ENCODE results near the gene EVC. TPM values are rescaled to one million over a fixed set of nuclear protein-coding genes. Genes with fewer than 3 reads are reported as not detected.

The EVC gene
- total and polyA plus RNA-seq, 2 of the 8 experiments (the other 6 are each of a cell fraction or from before 2014, with no cell fraction given), result 2.6 to 9.8 TPM

GRCh38 chr4:5715357-5715756 is 4.4 kb downstream of the EVC start:
- peaks cover 4 to 7% of the 10 kb centered on the region in 2 experiments for H4K20me1 ChIP-seq (replicated peaks in 1 of 2; ENCODE audit: control insufficient read depth in 1 of 2, insufficient read depth in 2 of 2, low read length in 2 of 2)
- FAIRE-seq (no peak), DNase-seq (ENCODE audit: low read depth in 1 of 2, low spot score in 2 of 2) (no peak)
- H3K36me3 ChIP-seq (ENCODE audit: control insufficient read depth in 2 of 4, insufficient read depth in 4 of 4, low read length in 3 of 4), result peaks cover 0 to 7% (median under 1%) of the 10 kb centered on the region in 4 experiments; a peak in 1 of 8 replicates
- H3K9me3 ChIP-seq (ENCODE audit: insufficient read depth in 2 of 2, low read depth in 1 of 2, low read length in 1 of 2), result peaks cover 3 to 6% of the 10 kb centered on the region in 2 experiments; a peak in 2 of 4 replicates
- no peak overlapping the region for H2AFZ ChIP-seq (ENCODE audit: low read length)
- H3K4me3 ChIP-seq (ENCODE audit: extremely low read depth in 1 of 4, insufficient read depth in 2 of 4, low read depth in 3 of 4, low read length in 4 of 4), result no peak overlapping the region
- no peaks in the 10 kb centered on the region for H3K79me1 ChIP-seq (ENCODE audit: low read depth, low read length)
- no peak overlapping the region for H4K8ac ChIP-seq (ENCODE audit: extremely low read depth, insufficient read depth, low read length)
- ChIA-PET POLR2A (ENCODE audit: partially characterized antibody) (no interaction called here), CTCF (ENCODE audit: partially characterized antibody) (interaction anchor here (1.2 to 2.3 kb wide), 4 partner anchors 22 to 316 kb away, joined by 3 to 9 read pairs (median 4); no protein-coding TSS in a partner anchor)
- H4K91ac ChIP-seq (replicated peaks; ENCODE audit: insufficient read length, low read length), result no peak overlapping the region
- peaks cover 10% of the 10 kb centered on the region; the same call in 1 of the 2 replicates for H3K23me2 ChIP-seq (ENCODE audit: low read depth, low read length)
- 0% methylated on average over 1 of the region's 2 CpGs; no CpG with 5 or more reads in 1 of the 2 experiments for WGBS, 2 experiments (ENCODE audit: extremely low coverage in 1 of 2, insufficient coverage in 1 of 2, insufficient read length in 1 of 2, insufficient replicate concordance in 2 of 2, low coverage in 1 of 2, low lambda C conversion rate in 2 of 2, missing lambda C conversion rate in 1 of 2)
- H3K4me2 ChIP-seq (ENCODE audit: insufficient read depth in 1 of 2, low read depth in 2 of 2, low read length in 2 of 2), result no peak overlapping the region
- H3K9ac ChIP-seq (replicated peaks in 1 of 4; ENCODE audit: extremely low read depth in 1 of 4, low read depth in 3 of 4, low read length in 3 of 4), result no peak overlapping the region
- no peak overlapping the region for H4K5ac ChIP-seq (ENCODE audit: insufficient read length, low read depth, low read length)
- no peak overlapping the region for H3K56ac ChIP-seq (replicated peaks; ENCODE audit: insufficient read length, low read depth, low read length)
- H3K23ac ChIP-seq (ENCODE audit: insufficient read length), result no peak overlapping the region
- H2BK120ac ChIP-seq (replicated peaks; ENCODE audit: low read depth, low read length), result no peak overlapping the region
- no peak overlapping the region for H3K27ac ChIP-seq (ENCODE audit: low read depth, low read length)
- H2BK12ac ChIP-seq (ENCODE audit: low read depth, low read length), result no peak overlapping the region
- H3K18ac ChIP-seq (ENCODE audit: extremely low read depth, low read length), result no peak overlapping the region
- H3K79me2 ChIP-seq (ENCODE audit: control insufficient read depth in 1 of 2, insufficient read depth in 2 of 2, low read length in 2 of 2), result no peaks in the 10 kb centered on the region
- no peak overlapping the region for H2BK5ac ChIP-seq (ENCODE audit: low read depth, low read length)
- H3K14ac ChIP-seq (ENCODE audit: insufficient read length), result no peak overlapping the region
- no peak overlapping the region for H2BK20ac ChIP-seq (ENCODE audit: low read length)
- H2AK5ac ChIP-seq (ENCODE audit: low read depth, low read length), result no peak overlapping the region
- H3K27me3 ChIP-seq (replicated peaks in 1 of 4; ENCODE audit: control insufficient read depth in 3 of 4, extremely low read depth in 1 of 4, insufficient read depth in 3 of 4, low read length in 3 of 4), result peaks cover 0 to 12% (median 3%) of the 10 kb centered on the region in 4 experiments; a peak in 3 of 7 replicates
- peaks cover 2 to 8% (median 5%) of the 10 kb centered on the region in 4 experiments for H3K4me1 ChIP-seq (replicated peaks in 1 of 4; ENCODE audit: control insufficient read depth in 3 of 4, insufficient read depth in 4 of 4, low read length in 3 of 4)
- H2BK15ac ChIP-seq (ENCODE audit: low read length), result no peak overlapping the region
- no peak overlapping the region for H3K4ac ChIP-seq (replicated peaks; ENCODE audit: insufficient read length, low read depth, low read length)
- TF ChIP-seq SIRT6 (IDR thresholded peaks at IDR 0.05; ENCODE audit: low read length) (no peak), SP2 (IDR thresholded peaks at IDR 0.05; ENCODE audit: low read length) (no peak), CHD1 (IDR thresholded peaks at IDR 0.05; ENCODE audit: low read depth, low read length) (no peak), CBX5 (IDR thresholded peaks at IDR 0.05; ENCODE audit: low read depth, low read length) (no peak), POU5F1 (IDR thresholded peaks at IDR 0.05; ENCODE audit: low read depth, low read length) (no peak), EGR1 (IDR thresholded peaks at IDR 0.05; ENCODE audit: borderline replicate concordance, low read depth, low read length) (no peak), PHF8 (conservative IDR thresholded peaks at IDR 0.05; ENCODE audit: low read depth, low read length) (no peak), RXRA (IDR thresholded peaks at IDR 0.05; ENCODE audit: insufficient read depth, low read depth, low read length) (no peak), KDM5A (IDR thresholded peaks at IDR 0.05; ENCODE audit: low read length) (no peak), CBX8 (IDR thresholded peaks at IDR 0.05; ENCODE audit: borderline replicate concordance, low read depth, low read length) (no peak), SRF (IDR thresholded peaks at IDR 0.05; ENCODE audit: low read depth, low read length) (no peak), CTCF (IDR thresholded peaks at IDR 0.05; ENCODE audit: control extremely low read depth in 1 of 3, insufficient read depth in 1 of 3, low read depth in 1 of 3, low read length in 3 of 3) (no peak)

All from H1 (cell line).